Upper lobe of left lung (tissue), 4 donors: ENCODE results near the gene GATD1.
A peak's percentile ranks its signal among the peaks of the same experiment; 100 is the strongest.

Experiments used
- CTCF ChIP-seq, 6 experiments: fragments of 450-650 bp in 4 of 6; fragments of 200-600 bp in 2 of 6; sonication (generic) in 2 of 6; IDR thresholded peaks; one replicate each; pipeline ENCODE4 v1.5.1; 2016 to 2019; ENCODE audit warnings: antibody characterized with exemption in 6 of 6
- EP300 ChIP-seq, 4 donors: sonication (generic); formaldehyde crosslinking; IDR thresholded peaks; one replicate each; pipeline ENCODE4 v1.5.1; 2017; ENCODE audit warnings: antibody characterized with exemption in 4 of 4, control low read depth in 2 of 4
- POLR2A ChIP-seq, 4 donors: fragments of 450-650 bp; IDR thresholded peaks; one replicate each; pipeline ENCODE4 v1.5.1; 2016 to 2017; ENCODE audit warnings: antibody characterized with exemption in 4 of 4, mild to moderate bottlenecking in 2 of 4
- POLR2AphosphoS5 ChIP-seq, 2 donors: sonication (generic); formaldehyde crosslinking; IDR thresholded peaks; one replicate each; pipeline ENCODE4 v1.5.1; 2017; ENCODE audit warnings: antibody characterized with exemption in 2 of 2

DNA sequence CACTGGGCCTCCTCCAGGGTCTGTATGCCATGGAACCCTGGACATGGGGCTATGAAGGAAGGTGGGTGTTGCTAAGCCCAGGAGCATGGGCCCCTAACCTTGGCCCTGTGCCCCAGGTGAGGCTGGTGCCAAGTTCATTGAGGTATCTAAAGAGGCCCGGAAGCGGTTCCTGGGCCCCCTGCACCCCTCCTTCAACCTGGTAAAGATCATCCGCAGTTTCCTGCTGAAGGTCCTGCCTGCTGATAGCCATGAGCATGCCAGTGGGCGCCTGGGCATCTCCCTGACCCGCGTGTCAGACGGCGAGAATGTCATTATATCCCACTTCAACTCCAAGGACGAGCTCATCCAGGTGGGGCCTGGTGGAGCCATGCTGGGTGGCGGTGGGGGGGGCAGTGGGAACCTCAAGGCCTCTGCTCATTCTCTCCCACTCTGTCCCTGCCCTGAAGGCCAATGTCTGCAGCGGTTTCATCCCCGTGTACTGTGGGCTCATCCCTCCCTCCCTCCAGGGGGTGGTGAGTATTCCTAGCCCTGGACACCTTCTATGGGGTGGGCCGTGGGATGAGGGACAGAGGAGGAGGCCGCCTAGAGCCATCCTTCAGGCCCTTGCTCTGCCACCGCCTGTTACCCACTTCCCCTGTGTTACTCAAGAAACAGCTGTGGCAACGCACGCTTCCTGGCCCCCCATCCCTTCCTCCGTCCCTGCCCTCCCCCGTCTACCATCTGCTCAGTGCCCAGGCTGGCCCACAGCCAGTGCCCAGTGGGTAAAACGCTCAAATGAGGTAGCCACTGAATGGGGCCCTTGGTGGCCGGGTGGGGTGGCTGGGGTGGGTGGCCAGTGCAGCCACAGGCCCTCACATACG lies 44.5 kb upstream of the GATD1 start:
- no peak for TF ChIP-seq POLR2A (IDR thresholded peaks at IDR 0.05)
- TF ChIP-seq CTCF (IDR thresholded peaks at IDR 0.05): no peak
- TF ChIP-seq POLR2AphosphoS5 (IDR thresholded peaks at IDR 0.05): peak in 1 of 2 donors; percentile 21
- TF ChIP-seq EP300 (IDR thresholded peaks at IDR 0.05): no peak
